ENCODE data around the gene NRL. TPM values are rescaled to one million over a fixed set of nuclear protein-coding genes. Genes with fewer than 3 reads are reported as not detected.

NRL gene
- total and polyA plus RNA-seq, 5 donors: 0.79 to 2.9 (median 2.6) TPM

DNA sequence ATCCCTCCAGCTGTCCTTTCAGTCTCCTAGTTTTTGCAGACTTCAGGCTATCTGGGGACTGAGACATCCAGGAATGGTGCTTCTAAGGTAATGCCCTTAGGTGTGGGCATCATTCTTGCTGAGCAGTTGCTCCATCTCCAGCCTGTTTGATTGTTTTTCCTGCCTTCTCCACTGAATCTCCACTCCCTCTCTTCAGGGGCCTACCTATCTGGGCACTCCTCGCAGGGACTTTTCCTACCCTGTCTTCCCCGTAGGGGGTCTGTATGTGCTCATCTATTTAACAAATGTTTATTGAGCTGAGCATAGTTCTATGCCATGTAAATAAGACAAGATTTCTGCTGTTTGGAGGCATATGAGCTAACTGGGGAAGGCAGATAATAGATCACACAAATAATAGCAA lies 18.2 kb upstream of the NRL start:
- Histone ChIP-seq H3K4me3 (ENCODE audit: low read length) (no peak overlapping the region), H3K4me1 (ENCODE audit: control insufficient read depth, insufficient read depth, low read length) (peaks cover 6% of the 10 kb centered on the region), H3K27ac (ENCODE audit: low read length) (peak overlapping the region; percentile 99), H3K9me3 (ENCODE audit: control insufficient read depth, low read length) (no peaks in the 10 kb centered on the region), H3K27me3 (ENCODE audit: control insufficient read depth, insufficient read depth) (no peaks in the 10 kb centered on the region)
- intact Hi-C loops (cut with DNase I): no loop called here
- ATAC-seq (no peak), DNase-seq (no peak)
- 79% methylated on average over 2 of the region's 2 CpGs for WGBS

DNA sequence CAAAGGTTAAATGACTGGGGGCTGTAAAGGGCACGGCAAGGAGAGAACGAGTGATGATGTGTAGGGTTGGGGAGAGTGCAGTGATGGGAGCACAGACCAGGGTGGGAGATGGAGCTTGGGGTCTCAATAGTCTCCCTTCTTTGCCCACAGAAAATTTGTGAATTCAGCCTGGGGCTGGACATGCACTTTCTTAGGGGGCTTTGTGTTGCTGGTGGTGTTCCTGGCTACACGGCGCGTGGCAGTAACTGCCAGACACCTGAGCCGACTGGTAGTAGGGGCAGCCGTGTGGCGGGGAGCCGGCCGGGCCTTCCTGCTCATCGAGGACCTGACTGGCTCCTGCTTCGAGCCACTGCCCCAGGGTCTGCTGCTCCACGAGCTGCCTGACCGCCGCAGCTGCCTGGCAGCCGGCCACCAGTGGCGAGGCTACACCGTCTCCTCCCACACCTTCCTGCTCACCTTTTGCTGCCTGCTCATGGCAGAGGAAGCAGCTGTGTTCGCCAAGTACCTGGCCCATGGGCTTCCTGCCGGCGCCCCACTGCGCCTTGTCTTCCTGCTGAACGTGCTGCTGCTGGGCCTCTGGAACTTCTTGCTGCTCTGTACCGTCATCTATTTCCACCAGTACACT lies 17.4 kb upstream of the NRL start:
- no peak overlapping the region for H3K4me3 ChIP-seq (ENCODE audit: low read length)
- no peaks in the 10 kb centered on the region for H3K9me3 ChIP-seq (ENCODE audit: control insufficient read depth, low read length)
- ATAC-seq (no peak), DNase-seq (peak in 2 of 3 donors; percentile 72 to 74)
- peak overlapping the region; percentile 99 for H3K27ac ChIP-seq (ENCODE audit: low read length)
- H3K4me1 ChIP-seq (ENCODE audit: control insufficient read depth, insufficient read depth, low read length): peaks cover 6% of the 10 kb centered on the region
- H3K27me3 ChIP-seq (ENCODE audit: control insufficient read depth, insufficient read depth): no peaks in the 10 kb centered on the region
- intact Hi-C loops (cut with DNase I): no loop called here
- 46% methylated on average over 24 of the region's 24 CpGs for WGBS

- H3K4me1 ChIP-seq (ENCODE audit: control insufficient read depth, insufficient read depth, low read length): peaks cover 6% of the 10 kb centered on the region
- 49% methylated on average over 15 of the region's 15 CpGs for WGBS
- no peaks in the 10 kb centered on the region for H3K27me3 ChIP-seq (ENCODE audit: control insufficient read depth, insufficient read depth)
- DNase-seq (no peak), ATAC-seq (peak; percentile 1 to 3)
- H3K9me3 ChIP-seq (ENCODE audit: control insufficient read depth, low read length): no peaks in the 10 kb centered on the region
- no peak overlapping the region for H3K4me3 ChIP-seq (ENCODE audit: low read length)
- intact Hi-C loops (cut with DNase I): no loop called here
- H3K27ac ChIP-seq (ENCODE audit: low read length): peak overlapping the region; percentile 99
These were observed 16.8 kb upstream of the NRL start for GRCh38 chr14:24131549-24131966.

GRCh38 chr14:24130717-24131548 lies 16.2 kb upstream of the NRL start:
- DNase-seq (peak; percentile 73 to 90 (median 87)), ATAC-seq (peak; percentile 66 to 68)
- Histone ChIP-seq H3K27me3 (ENCODE audit: control insufficient read depth, insufficient read depth) (no peaks in the 10 kb centered on the region), H3K4me3 (ENCODE audit: low read length) (no peak overlapping the region), H3K27ac (ENCODE audit: low read length) (peak overlapping the region; percentile 99), H3K4me1 (ENCODE audit: control insufficient read depth, insufficient read depth, low read length) (peaks cover 6% of the 10 kb centered on the region), H3K9me3 (ENCODE audit: control insufficient read depth, low read length) (no peaks in the 10 kb centered on the region)
- intact Hi-C loops (cut with DNase I): no loop called here
- WGBS: 26% methylated on average over 7 of the region's 7 CpGs

DNA sequence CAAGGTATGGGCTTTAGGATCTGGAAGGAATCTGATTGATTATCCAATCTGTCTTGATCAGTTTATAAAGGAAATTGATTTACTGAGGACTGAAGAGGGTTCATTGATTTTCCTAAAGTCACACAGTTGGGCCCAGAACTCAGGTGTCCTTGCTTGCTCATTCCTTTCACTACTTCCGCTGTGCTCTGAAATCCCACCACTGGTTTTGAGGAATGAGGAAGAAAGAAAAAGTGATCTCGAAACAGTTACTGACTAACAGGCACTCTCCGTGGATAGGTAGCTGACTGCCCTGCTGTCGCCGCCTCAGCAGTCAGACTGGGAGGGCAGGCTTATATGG lies 15.6 kb upstream of the NRL start, which contains the start of gene FITM1:
TSS of gene FITM1 (plus strand) at position 280 of the 337 bp plus-strand sequence. CDS start 905 bp downstream, outside the sequence.
- 87% methylated on average over 5 of the region's 5 CpGs for whole genome bisulfite sequencing
- DNase-seq (no peak), ATAC-seq (no peak)
- Histone ChIP-seq H3K4me3 (ENCODE audit: low read length) (no peak within 1 kb of the TSS), H3K27me3 (ENCODE audit: control insufficient read depth, insufficient read depth) (no peaks in the 10 kb centered on the region), H3K9me3 (ENCODE audit: control insufficient read depth, low read length) (no peaks in the 10 kb centered on the region), H3K27ac (ENCODE audit: low read length) (peak within 1 kb of the TSS; percentile 99), H3K4me1 (ENCODE audit: control insufficient read depth, insufficient read depth, low read length) (peaks cover 6% of the 10 kb centered on the region)
- intact Hi-C loops (cut with DNase I): no loop called here

DNA sequence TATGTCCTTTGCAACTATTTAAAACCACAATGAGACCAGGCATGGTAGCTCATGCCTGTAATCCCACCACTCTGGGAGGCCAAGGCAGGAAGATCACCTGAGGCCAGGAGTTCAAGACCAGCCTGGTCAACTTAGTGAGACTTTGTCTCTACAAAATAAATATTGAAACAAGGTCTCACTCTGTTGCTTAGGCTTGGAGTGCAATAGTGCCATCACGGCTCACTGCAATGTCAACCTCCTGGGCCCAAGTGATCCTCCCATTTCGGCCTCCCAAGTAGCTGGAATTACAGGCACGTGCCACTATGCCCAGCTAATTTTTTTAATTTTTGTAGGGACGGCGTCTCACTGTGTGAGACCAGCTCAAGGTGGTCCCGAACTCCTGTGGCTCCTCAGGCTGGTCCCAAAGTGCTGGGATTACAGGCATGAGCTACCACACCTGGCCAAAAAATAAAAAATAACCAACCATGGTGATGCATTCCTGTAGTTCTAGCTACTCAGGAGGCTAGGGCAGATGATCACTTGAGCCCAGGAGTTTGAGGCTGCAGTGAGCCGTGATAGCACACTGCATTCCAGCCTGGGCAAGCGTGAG lies 14.8 kb upstream of the NRL start:
- ATAC-seq: no peak
- H3K27ac ChIP-seq (ENCODE audit: low read length): no peak overlapping the region

DNA sequence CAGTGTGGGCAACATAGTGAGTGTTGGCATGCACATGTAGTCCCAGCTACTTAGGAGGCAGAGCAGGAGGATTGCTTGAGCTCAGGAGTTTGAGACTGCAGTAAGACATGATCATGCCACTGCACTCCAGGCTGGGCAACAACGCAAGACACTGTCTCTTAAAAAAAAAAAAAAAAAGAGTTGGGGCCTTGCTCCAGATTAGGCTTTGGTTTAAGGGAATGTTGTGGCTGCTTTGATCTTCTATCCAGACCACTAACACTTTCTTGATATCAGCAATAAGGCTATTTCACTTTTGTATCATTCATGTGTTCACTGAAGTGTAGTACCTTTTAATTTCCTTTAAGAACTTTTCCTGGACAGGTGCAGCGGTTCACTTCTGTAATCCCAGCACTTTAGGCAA lies 12.9 kb upstream of the NRL start:
- intact Hi-C loops (cut with DNase I): no loop called here
- Histone ChIP-seq H3K27me3 (ENCODE audit: control insufficient read depth, insufficient read depth) (no peaks in the 10 kb centered on the region), H3K4me3 (ENCODE audit: low read length) (no peak overlapping the region), H3K4me1 (ENCODE audit: control insufficient read depth, insufficient read depth, low read length) (peaks cover 6% of the 10 kb centered on the region), H3K27ac (ENCODE audit: low read length) (no peak overlapping the region), H3K9me3 (ENCODE audit: control insufficient read depth, low read length) (no peaks in the 10 kb centered on the region)
- DNase-seq (no peak), ATAC-seq (no peak)
- WGBS: 90% methylated on average over 2 of the region's 2 CpGs

More for the DNA sequence above, 14.8 kb upstream of the NRL start:
- no peak for DNase-seq
- H3K4me1 ChIP-seq (ENCODE audit: control insufficient read depth, insufficient read depth, low read length): peaks cover 6% of the 10 kb centered on the region
- no peaks in the 10 kb centered on the region for H3K9me3 ChIP-seq (ENCODE audit: control insufficient read depth, low read length)
- no peaks in the 10 kb centered on the region for H3K27me3 ChIP-seq (ENCODE audit: control insufficient read depth, insufficient read depth)
- H3K4me3 ChIP-seq (ENCODE audit: low read length): no peak overlapping the region
- intact Hi-C loops (cut with DNase I): no loop called here
- WGBS: 91% methylated on average over 8 of the region's 8 CpGs

GRCh38 chr14:24126939-24127338 lies 12.2 kb upstream of the NRL start:
- H3K9me3 ChIP-seq (ENCODE audit: control insufficient read depth, low read length): no peaks in the 10 kb centered on the region
- DNase-seq: no peak
- intact Hi-C loops (cut with DNase I): no loop called here
- no peak for ATAC-seq
- H3K4me3 ChIP-seq (ENCODE audit: low read length): no peak overlapping the region
- H3K27ac ChIP-seq (ENCODE audit: low read length): no peak overlapping the region
- peaks cover 6% of the 10 kb centered on the region for H3K4me1 ChIP-seq (ENCODE audit: control insufficient read depth, insufficient read depth, low read length)
- H3K27me3 ChIP-seq (ENCODE audit: control insufficient read depth, insufficient read depth): no peaks in the 10 kb centered on the region

- peak; percentile 5 to 25 for ATAC-seq
- no peaks in the 10 kb centered on the region for H3K4me1 ChIP-seq (ENCODE audit: control insufficient read depth, insufficient read depth, low read length)
- no peak overlapping the region for H3K4me3 ChIP-seq (ENCODE audit: low read length)
- intact Hi-C loops (cut with DNase I): no loop called here
- no peaks in the 10 kb centered on the region for H3K27me3 ChIP-seq (ENCODE audit: control insufficient read depth, insufficient read depth)
- no peaks in the 10 kb centered on the region for H3K9me3 ChIP-seq (ENCODE audit: control insufficient read depth, low read length)
- 81% methylated on average over 9 of the region's 9 CpGs for WGBS
- H3K27ac ChIP-seq (ENCODE audit: low read length): no peak overlapping the region
- no peak for DNase-seq
These were observed 9.0 kb upstream of the NRL start for GRCh38 chr14:24123424-24124417.

DNA sequence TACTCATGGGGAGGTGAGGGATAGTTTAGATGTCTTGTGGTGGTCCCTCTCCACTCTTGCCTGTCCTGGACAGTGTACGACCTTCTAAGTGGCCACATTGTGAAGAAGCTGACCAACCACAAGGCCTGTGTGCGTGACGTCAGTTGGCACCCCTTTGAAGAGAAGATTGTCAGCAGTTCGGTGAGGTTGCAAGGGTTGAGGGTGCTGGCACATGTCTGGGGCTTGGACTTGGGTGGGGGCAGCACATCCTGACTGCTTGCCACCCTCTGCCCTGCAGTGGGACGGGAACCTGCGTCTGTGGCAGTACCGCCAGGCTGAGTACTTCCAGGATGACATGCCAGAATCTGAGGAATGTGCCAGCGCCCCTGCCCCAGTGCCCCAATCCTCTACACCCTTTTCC lies 8.1 kb upstream of the NRL start:
- WGBS: 76% methylated on average over 8 of the region's 8 CpGs
- intact Hi-C loops (cut with DNase I): no loop called here
- Histone ChIP-seq H3K4me3 (ENCODE audit: low read length) (no peak overlapping the region), H3K4me1 (ENCODE audit: control insufficient read depth, insufficient read depth, low read length) (no peaks in the 10 kb centered on the region), H3K9me3 (ENCODE audit: control insufficient read depth, low read length) (no peaks in the 10 kb centered on the region), H3K27me3 (ENCODE audit: control insufficient read depth, insufficient read depth) (no peaks in the 10 kb centered on the region), H3K27ac (ENCODE audit: low read length) (no peak overlapping the region)
- ATAC-seq (peak in 1 of 2 donors; percentile 25), DNase-seq (no peak)
